BLaER1 treated with 17β-estradiol and CSF1 and Interleukin-3, amounts not matched to agents 10 nM and 100 nM (cell line): ENCODE data around the gene TMEM60.
A peak's percentile ranks its signal among the peaks of the same experiment; 100 is the strongest.
"Not testable (repeated sequence)": the region's sequence is repeated elsewhere in the genome, so short reads cannot be mapped to it uniquely, and the experiment has no call there.

Source experiments
- H3K27ac ChIP-seq, 11 experiments: shearing (Covaris generic); formaldehyde crosslinking; 2 replicates each; pipeline ENCODE4 v1.8.1; 2022
- H3K27me3 ChIP-seq, 11 experiments: shearing (Covaris generic); formaldehyde crosslinking; 2 replicates each; pipeline ENCODE4 v1.8.1; 2022
- H3K36me3 ChIP-seq, 11 experiments: shearing (Covaris generic); formaldehyde crosslinking; 2 replicates each; pipeline ENCODE4 v1.8.1; 2022
- H3K4me1 ChIP-seq, 10 experiments: shearing (Covaris generic); formaldehyde crosslinking; 2 replicates each; pipeline ENCODE4 v1.8.1; 2022
- H3K4me2 ChIP-seq, 11 experiments: shearing (Covaris generic); formaldehyde crosslinking; 2 replicates each; pipeline ENCODE4 v1.8.1; 2022
- H3K4me3 ChIP-seq, 10 experiments: shearing (Covaris generic); formaldehyde crosslinking; 2 replicates each; pipeline ENCODE4 v1.8.1; 2022
- H3K9ac ChIP-seq, 11 experiments: shearing (Covaris generic); formaldehyde crosslinking; 2 replicates each; pipeline ENCODE4 v1.8.1; 2022
- H3K9me3 ChIP-seq, 11 experiments: shearing (Covaris generic); formaldehyde crosslinking; replicated peaks in 1 of 11; 2 replicates each; pipeline ENCODE4 v1.8.1; 2022
- H4K20me1 ChIP-seq, 11 experiments: shearing (Covaris generic); formaldehyde crosslinking; 2 replicates each; pipeline ENCODE4 v1.8.1; 2022
- Cebpa-rat ChIP-seq, 11 experiments: shearing (Covaris generic); IDR thresholded peaks; 2 replicates each; pipeline ENCODE4 v1.8.1; 2022

TMEM60 gene, protein sequence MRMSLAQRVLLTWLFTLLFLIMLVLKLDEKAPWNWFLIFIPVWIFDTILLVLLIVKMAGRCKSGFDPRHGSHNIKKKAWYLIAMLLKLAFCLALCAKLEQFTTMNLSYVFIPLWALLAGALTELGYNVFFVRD

DNA sequence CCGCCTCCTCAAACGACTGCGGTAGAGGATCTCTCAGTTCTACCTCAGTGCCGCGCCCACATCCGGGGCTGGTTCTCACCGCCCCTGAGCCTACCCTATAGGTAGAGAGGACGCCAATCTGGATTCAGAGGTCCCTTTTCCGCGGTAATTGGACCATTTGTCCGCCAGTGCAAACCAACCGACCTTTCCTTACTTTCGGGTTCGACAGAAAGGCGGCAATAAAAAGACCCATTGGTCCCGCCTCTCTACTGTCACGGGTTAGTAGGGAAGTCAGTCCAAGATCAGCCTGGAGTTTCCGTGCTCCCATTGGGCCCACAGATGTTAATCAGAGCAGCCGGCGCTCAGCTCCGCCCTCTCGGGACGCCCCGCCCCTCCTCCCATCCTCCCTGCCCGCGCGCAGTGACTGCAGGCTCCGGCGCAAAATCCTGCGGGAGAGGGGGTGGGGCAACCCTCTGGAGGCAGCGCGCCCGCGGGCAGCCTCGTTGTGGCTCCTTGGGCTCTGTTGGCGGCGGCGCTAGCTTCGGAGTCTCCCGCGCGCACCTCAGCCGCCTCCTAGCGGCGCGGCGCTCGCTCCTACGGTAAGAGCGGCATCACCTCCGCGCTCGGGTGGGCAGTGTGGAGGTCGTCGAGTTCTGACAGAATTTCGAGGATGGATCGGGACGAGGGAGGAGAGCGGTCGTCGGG is at the start of gene TMEM60, which contains the start of gene PHTF2:
Gene TMEM60, minus strand, starts transcription at position 41 of the 684 bp plus-strand sequence. CDS start 4,061 bp downstream, outside the sequence.
Gene PHTF2, plus strand, starts transcription at position 380 of the 684 bp plus-strand sequence.
- no peak for TF ChIP-seq Cebpa-rat (IDR thresholded peaks at IDR 0.05)
- H3K9ac ChIP-seq = peak within 1 kb of the TSS; percentile 85 to 96 (median 93)
- H3K4me1 ChIP-seq = peaks cover 35 to 76% (median 44%) of the 10 kb centered on the region in 10 experiments
- H3K36me3 ChIP-seq = peaks cover 6 to 28% (median 18%) of the 10 kb centered on the region in 11 experiments; a peak in 18 of 22 replicates
- peak within 1 kb of the TSS; percentile 85 to 98 (median 93) for H3K4me2 ChIP-seq
- H3K4me3 ChIP-seq = peak within 1 kb of the TSS; percentile 76 to 93 (median 89)
- H3K9me3 ChIP-seq = no peaks in the 10 kb centered on the region
- peaks cover 4 to 40% (median 23%) of the 10 kb centered on the region in 11 experiments; a peak in 18 of 22 replicates for H4K20me1 ChIP-seq
- H3K27me3 ChIP-seq = no peaks in the 10 kb centered on the region
- peak within 1 kb of the TSS; percentile 83 to 95 (median 89) for H3K27ac ChIP-seq

DNA sequence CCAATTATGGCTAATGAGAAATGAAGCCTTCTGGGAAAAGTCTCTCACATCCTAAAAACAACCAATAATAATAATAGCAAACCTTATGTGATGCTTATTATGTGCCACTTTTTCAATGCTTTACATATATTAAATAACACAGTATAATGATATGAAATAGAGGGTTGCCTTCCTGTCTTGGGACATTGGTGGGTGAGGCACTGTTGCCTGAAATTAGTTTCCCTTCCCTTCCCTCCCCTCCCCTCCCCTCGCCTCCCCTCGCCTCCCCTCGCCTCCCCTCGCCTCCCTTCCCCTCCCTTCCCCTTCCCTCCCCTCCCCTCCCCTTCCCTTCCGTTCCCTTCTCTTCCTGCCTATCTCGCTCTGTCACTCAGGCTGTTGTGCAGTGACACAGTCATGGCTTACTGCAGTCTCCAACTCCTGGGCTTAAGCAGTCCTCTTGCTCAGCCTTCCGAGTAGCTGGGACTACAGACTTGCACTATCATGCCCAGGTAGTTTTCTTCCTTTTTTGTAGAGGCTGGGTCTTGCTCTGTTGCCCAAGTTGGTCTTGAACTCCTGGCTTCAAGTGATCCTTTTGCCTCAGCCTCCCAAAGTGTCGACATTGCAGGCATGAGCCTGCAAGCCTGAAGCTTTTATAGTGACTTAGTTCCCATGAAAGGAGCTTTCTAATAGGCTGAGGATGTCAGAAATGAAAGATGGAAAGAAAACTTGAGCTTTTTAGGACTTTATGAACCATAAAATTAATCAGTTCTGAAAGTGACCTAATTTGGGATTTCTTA is 48.3 kb upstream of the TMEM60 start:
- H3K36me3 ChIP-seq = peaks cover 5 to 41% (median 16%) of the 10 kb centered on the region in 11 experiments; a peak in 15 of 22 replicates
- TF ChIP-seq Cebpa-rat (IDR thresholded peaks at IDR 0.05) = no peak
- H3K27ac ChIP-seq = no peak overlapping the region

DNA sequence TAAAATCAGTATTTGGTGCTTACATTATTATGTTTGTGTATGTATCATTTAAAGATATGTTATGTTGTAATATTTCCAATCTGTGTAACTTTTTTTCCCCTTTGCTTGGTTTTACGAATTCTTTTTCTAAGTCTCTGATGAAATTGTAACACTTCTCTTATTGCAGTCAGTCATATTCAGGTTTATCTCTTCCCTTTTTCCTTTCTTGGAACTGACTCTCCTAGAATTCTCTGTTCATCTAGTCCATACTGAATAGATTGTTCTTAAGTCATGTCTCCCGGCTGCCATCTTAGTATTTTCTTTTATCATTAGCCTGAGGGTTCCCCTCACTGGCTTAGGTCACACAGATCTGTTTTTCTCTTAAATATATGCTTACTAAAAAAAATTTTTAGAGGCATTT is 45.0 kb upstream of the TMEM60 start:
- Histone ChIP-seq H3K27ac (peak overlapping the region in 1 of 11 experiments; percentile 8; a peak in 1 of 22 replicates), H3K9me3 (peaks cover 0 to 5% (median 0%) of the 10 kb centered on the region in 11 experiments; a peak in 2 of 22 replicates), H3K36me3 (peaks cover 5 to 20% (median 10%) of the 10 kb centered on the region in 11 experiments; a peak in 11 of 22 replicates), H3K4me1 (peaks cover 0 to 19% (median 0%) of the 10 kb centered on the region in 10 experiments; a peak in 5 of 20 replicates), H3K4me3 (no peak overlapping the region), H4K20me1 (0 out of 22 replicates have a peak, but pooled peaks cover 0 to 4% (median 0%) of the 10 kb centered on the region in 11 experiments), H3K4me2 (peak overlapping the region in 2 of 11 experiments; percentile 16 to 33; a peak in 2 of 22 replicates), H3K27me3 (no peaks in the 10 kb centered on the region), H3K9ac (no peak overlapping the region)
- no peak for TF ChIP-seq Cebpa-rat (IDR thresholded peaks at IDR 0.05)

More for the DNA sequence above, 48.3 kb upstream of the TMEM60 start:
- Histone ChIP-seq H3K4me3 (no peak overlapping the region), H3K9me3 (peaks cover 0 to 7% (median 0%) of the 10 kb centered on the region in 11 experiments; a peak in 2 of 22 replicates), H4K20me1 (no peaks in the 10 kb centered on the region), H3K4me2 (no peak overlapping the region), H3K4me1 (peaks cover 0 to 12% (median 0%) of the 10 kb centered on the region in 10 experiments; a peak in 5 of 20 replicates), H3K9ac (no peak overlapping the region), H3K27me3 (no peaks in the 10 kb centered on the region)

DNA sequence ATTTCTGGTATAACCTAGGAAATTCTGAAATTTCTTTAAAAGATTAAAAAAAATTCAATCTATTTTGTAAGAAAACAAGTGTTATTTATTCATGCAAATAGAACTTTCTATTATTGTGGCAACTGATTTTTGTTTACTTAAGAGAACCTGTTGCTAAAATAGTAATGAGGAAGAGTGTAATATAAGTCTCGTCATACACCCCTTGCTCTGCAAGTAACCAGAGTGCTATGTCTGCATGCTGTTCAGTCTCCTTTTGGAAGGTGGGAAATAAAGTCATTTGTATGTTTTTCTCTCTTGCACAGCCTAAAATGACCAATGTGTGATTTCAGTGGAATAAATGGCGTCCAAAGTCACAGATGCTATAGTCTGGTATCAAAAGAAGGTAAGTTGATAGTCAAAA is 41.7 kb upstream of the TMEM60 start:
- Histone ChIP-seq H3K4me3 (no peak overlapping the region), H3K36me3 (peaks cover 0 to 17% (median 6%) of the 10 kb centered on the region in 11 experiments; a peak in 11 of 22 replicates), H3K9ac (no peak overlapping the region), H3K4me1 (peaks cover 0 to 25% (median 0%) of the 10 kb centered on the region in 10 experiments; a peak in 6 of 20 replicates), H3K27ac (no peak overlapping the region), H4K20me1 (0 out of 22 replicates have a peak, but pooled peaks cover 0 to 4% (median 0%) of the 10 kb centered on the region in 11 experiments), H3K9me3 (peaks cover 0 to 9% (median 6%) of the 10 kb centered on the region in 11 experiments; a peak in 8 of 22 replicates), H3K4me2 (peak overlapping the region in 2 of 11 experiments; percentile 39 to 40; a peak in 3 of 22 replicates), H3K27me3 (no peaks in the 10 kb centered on the region)
- no peak for TF ChIP-seq Cebpa-rat (IDR thresholded peaks at IDR 0.05)

DNA sequence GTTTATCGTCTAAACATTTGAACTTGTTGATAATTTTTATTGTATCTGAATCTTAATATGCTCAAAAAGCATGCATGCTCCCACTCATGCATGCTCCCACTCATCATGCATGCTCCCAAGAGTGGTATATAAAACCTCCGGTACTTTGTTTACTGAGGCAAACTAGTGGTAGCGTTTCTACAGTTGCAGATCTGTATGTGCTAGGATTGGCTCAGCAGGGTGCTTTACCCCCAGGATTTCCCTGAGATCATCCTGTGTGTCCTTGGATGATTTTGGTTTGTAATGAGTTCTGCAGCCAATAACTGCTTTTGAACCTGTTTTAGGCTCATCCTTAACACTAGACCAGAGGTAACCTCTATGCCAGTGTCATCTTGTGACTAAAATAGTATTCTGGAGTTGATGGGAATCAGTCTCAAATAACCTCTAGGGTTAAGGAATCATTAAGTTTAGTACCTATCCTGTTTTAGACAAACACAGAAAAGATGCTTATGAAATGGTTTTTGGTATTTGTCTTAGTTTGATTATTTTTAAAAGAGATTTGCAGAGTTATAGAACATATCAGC is 40.8 kb upstream of the TMEM60 start:
- Histone ChIP-seq H3K36me3 (peaks cover 0 to 12% (median 6%) of the 10 kb centered on the region in 11 experiments; a peak in 11 of 22 replicates), H3K4me2 (no peak overlapping the region), H3K27me3 (no peaks in the 10 kb centered on the region), H4K20me1 (0 out of 22 replicates have a peak, but pooled peaks cover 0 to 4% (median 0%) of the 10 kb centered on the region in 11 experiments), H3K9me3 (peaks cover 0 to 9% (median 6%) of the 10 kb centered on the region in 11 experiments; a peak in 8 of 22 replicates), H3K4me1 (peaks cover 0 to 34% (median 3%) of the 10 kb centered on the region in 10 experiments; a peak in 9 of 20 replicates), H3K27ac (no peak overlapping the region), H3K4me3 (no peak overlapping the region), H3K9ac (no peak overlapping the region)
- no peak for TF ChIP-seq Cebpa-rat (IDR thresholded peaks at IDR 0.05)

DNA sequence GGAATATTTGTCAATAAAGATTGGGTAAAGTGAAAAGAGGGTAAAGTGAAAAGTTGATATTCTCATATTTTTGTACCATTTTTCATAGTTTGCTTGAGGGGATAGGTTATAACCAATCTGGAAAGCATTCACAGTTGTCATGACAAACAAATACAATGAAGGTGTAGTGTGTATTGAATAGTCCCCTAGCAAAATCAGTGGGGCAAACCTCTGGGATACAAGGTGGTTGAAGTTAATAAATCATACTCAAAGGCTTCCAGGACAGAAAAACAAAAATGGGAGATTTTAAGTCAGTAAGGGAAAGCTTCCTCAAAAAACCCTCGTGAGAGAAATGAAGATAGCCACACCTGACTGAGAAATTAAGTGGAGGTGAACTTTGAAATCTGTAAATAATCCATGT is 39.7 kb upstream of the TMEM60 start:
- H3K9ac ChIP-seq = no peak overlapping the region
- 0 out of 22 replicates have a peak, but pooled peaks cover 0 to 4% (median 0%) of the 10 kb centered on the region in 11 experiments for H4K20me1 ChIP-seq
- peaks cover 0 to 29% (median 3%) of the 10 kb centered on the region in 10 experiments; a peak in 9 of 20 replicates for H3K4me1 ChIP-seq
- H3K4me3 ChIP-seq = no peak overlapping the region
- TF ChIP-seq Cebpa-rat (IDR thresholded peaks at IDR 0.05) = no peak
- peaks cover 0 to 9% (median 6%) of the 10 kb centered on the region in 11 experiments; a peak in 8 of 22 replicates for H3K9me3 ChIP-seq
- no peak overlapping the region for H3K4me2 ChIP-seq
- peaks cover 0 to 9% (median 4%) of the 10 kb centered on the region in 11 experiments; a peak in 6 of 22 replicates for H3K36me3 ChIP-seq
- H3K27ac ChIP-seq = no peak overlapping the region
- no peaks in the 10 kb centered on the region for H3K27me3 ChIP-seq

DNA sequence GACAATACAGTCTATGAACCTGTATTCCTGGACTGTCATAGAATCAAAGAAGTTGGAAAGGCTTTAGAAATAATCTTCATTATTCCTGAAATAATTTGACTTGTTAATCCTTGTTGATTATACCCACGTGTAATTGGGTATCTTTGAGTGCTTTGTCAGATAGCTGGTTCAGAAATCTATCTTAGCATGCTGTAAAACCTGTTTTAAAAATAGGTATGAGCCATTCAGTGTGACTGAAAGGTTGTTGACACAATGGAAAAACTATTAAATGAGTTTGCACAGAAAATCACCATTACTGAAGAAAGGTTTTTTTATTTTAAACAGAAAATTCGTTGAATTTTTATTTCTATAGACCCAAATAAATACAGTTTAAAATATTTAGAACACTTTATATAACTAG is 39.0 kb upstream of the TMEM60 start:
- Histone ChIP-seq H3K27me3 (no peaks in the 10 kb centered on the region), H3K4me1 (peaks cover 0 to 24% (median 3%) of the 10 kb centered on the region in 10 experiments; a peak in 9 of 20 replicates), H3K36me3 (peaks cover 0 to 9% (median 4%) of the 10 kb centered on the region in 11 experiments; a peak in 6 of 22 replicates), H3K9ac (no peak overlapping the region), H4K20me1 (0 out of 22 replicates have a peak, but pooled peaks cover 0 to 4% (median 0%) of the 10 kb centered on the region in 11 experiments), H3K9me3 (peaks cover 0 to 9% (median 6%) of the 10 kb centered on the region in 11 experiments; a peak in 8 of 22 replicates), H3K4me2 (no peak overlapping the region), H3K27ac (no peak overlapping the region), H3K4me3 (no peak overlapping the region)
- no peak for TF ChIP-seq Cebpa-rat (IDR thresholded peaks at IDR 0.05)

DNA sequence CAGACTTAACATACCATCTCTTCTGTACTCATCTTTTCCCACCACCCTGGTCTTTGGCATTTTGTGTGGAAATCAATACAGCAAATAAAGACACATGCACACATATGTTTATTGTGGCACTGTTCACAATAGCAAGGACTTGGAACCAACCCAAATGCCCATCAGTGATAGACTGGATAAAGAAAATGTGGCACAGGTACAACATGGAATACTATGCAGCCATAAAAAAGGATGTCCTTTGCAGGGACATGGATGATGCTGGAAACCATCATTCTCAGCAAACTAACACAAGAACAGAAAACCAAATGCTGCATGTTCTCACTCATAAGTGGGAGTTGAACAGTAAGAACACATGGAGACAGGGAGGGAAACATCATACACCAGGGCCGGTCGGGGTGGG is 38.2 kb upstream of the TMEM60 start:
- peaks cover 0 to 31% (median 3%) of the 10 kb centered on the region in 10 experiments; a peak in 9 of 20 replicates for H3K4me1 ChIP-seq
- not testable (repeated sequence) for H4K20me1 ChIP-seq, H3K4me3 ChIP-seq, H3K27ac ChIP-seq, H3K27me3 ChIP-seq, H3K9me3 ChIP-seq, H3K9ac ChIP-seq, H3K4me2 ChIP-seq
- H3K36me3 ChIP-seq = peaks cover 0 to 14% (median 4%) of the 10 kb centered on the region in 11 experiments; a peak in 6 of 22 replicates
